H9 (cell line): ENCODE results near the gene RASGRF2. TPM values are rescaled to one million over a fixed set of nuclear protein-coding genes. Genes with fewer than 3 reads are reported as not detected.

Experiments used
- DNase-seq: peaks from one replicate; pipeline ENCODE4 v3.0.0-alpha.2; 2017
- H2AFZ ChIP-seq: one replicate; pipeline ENCODE4 v1.6.1; 2013; ENCODE audit warnings: mild to moderate bottlenecking, low read length, control low read depth, moderate library complexity
- H2AK5ac ChIP-seq: 2 replicates; pipeline ENCODE4 v1.6.1; 2013; ENCODE audit warnings: low read length, control low read depth, mixed read lengths; ENCODE audit not compliant: insufficient read length
- H2BK120ac ChIP-seq: one replicate; pipeline ENCODE4 v1.6.1; 2013; ENCODE audit warnings: low read depth, mild to moderate bottlenecking, low read length, control low read depth, inconsistent platforms; ENCODE audit not compliant: poor library complexity, severe bottlenecking
- H2BK12ac ChIP-seq: 2 replicates; pipeline ENCODE4 v1.6.1; 2013; ENCODE audit warnings: low read length, control low read depth, mixed read lengths, low read depth; ENCODE audit not compliant: insufficient read length
- H2BK15ac ChIP-seq: 2 replicates; pipeline ENCODE4 v1.6.1; 2013; ENCODE audit warnings: low read depth, low read length, control low read depth
- H2BK20ac ChIP-seq: one replicate; pipeline ENCODE4 v1.6.1; 2013; ENCODE audit warnings: low read depth, mild to moderate bottlenecking, low read length, control low read depth, inconsistent platforms; ENCODE audit not compliant: poor library complexity, severe bottlenecking
- H2BK5ac ChIP-seq: 2 replicates; pipeline ENCODE4 v1.6.1; 2013; ENCODE audit warnings: low read length, control low read depth, mixed read lengths; ENCODE audit not compliant: insufficient read length
- H3K14ac ChIP-seq: 2 replicates; pipeline ENCODE4 v1.6.1; 2013; ENCODE audit warnings: low read length, control low read depth; ENCODE audit not compliant: insufficient read depth
- H3K18ac ChIP-seq: 2 replicates; pipeline ENCODE4 v1.6.1; 2013; ENCODE audit warnings: low read depth, mild to moderate bottlenecking, mixed read lengths, low read length, control low read depth; ENCODE audit not compliant: insufficient read length
- H3K23ac ChIP-seq: 2 replicates; pipeline ENCODE4 v1.6.1; 2013; ENCODE audit warnings: low read length, control low read depth, mixed read lengths, low read depth; ENCODE audit not compliant: insufficient read length
- H3K23me2 ChIP-seq: 2 replicates; pipeline ENCODE4 v1.6.1; 2013; ENCODE audit warnings: low read depth, mild to moderate bottlenecking, mixed read lengths, low read length, control low read depth; ENCODE audit not compliant: insufficient read length, poor library complexity, severe bottlenecking
- H3K27ac ChIP-seq: 2 replicates; pipeline ENCODE4 v1.5.1; 2013; ENCODE audit warnings: low read length, control low read depth, mixed read lengths, low read depth; ENCODE audit not compliant: insufficient read length
- H3K27me3 ChIP-seq: 2 replicates; pipeline ENCODE4 v1.6.1; 2013; ENCODE audit warnings: low read length, control low read depth, inconsistent platforms; ENCODE audit not compliant: insufficient read depth
- H3K4ac ChIP-seq: 2 replicates; pipeline ENCODE4 v1.6.1; 2013; ENCODE audit warnings: low read depth, mild to moderate bottlenecking, control low read depth, inconsistent platforms, low read length, moderate library complexity
- H3K4me1 ChIP-seq: 2 replicates; pipeline ENCODE4 v1.6.1; 2013; ENCODE audit warnings: low read length, control low read depth, inconsistent platforms; ENCODE audit not compliant: insufficient read depth
- H3K4me2 ChIP-seq: 2 replicates; pipeline ENCODE4 v1.6.1; 2013; ENCODE audit warnings: low read length, control low read depth, mixed read lengths; ENCODE audit not compliant: insufficient read length, insufficient read depth
- H3K56ac ChIP-seq: 2 replicates; pipeline ENCODE4 v1.6.1; 2013; ENCODE audit warnings: low read depth, mild to moderate bottlenecking, mixed read lengths, low read length, control low read depth; ENCODE audit not compliant: insufficient read length
- H3K79me1 ChIP-seq: 2 replicates; pipeline ENCODE4 v1.6.1; 2013; ENCODE audit warnings: low read depth, mild to moderate bottlenecking, moderate library complexity, low read length, control low read depth, inconsistent platforms; ENCODE audit not compliant: insufficient read depth, poor library complexity, severe bottlenecking
- H3K79me2 ChIP-seq: 2 replicates; pipeline ENCODE4 v1.6.1; 2013; ENCODE audit warnings: low read length, control low read depth, inconsistent platforms; ENCODE audit not compliant: insufficient read depth
- H3K9ac ChIP-seq: 2 replicates; pipeline ENCODE4 v1.6.1; 2013; ENCODE audit warnings: low read length, control low read depth, mixed read lengths; ENCODE audit not compliant: insufficient read length; ENCODE audit errors: extremely low read depth
- H3K9me3 ChIP-seq: one replicate; pipeline ENCODE4 v1.6.1; 2013; ENCODE audit warnings: low read depth, low read length, inconsistent platforms; ENCODE audit not compliant: control insufficient read depth
- H3T11ph ChIP-seq: one replicate; pipeline ENCODE4 v1.6.1; 2013; ENCODE audit warnings: mild to moderate bottlenecking, low read length, control low read depth, inconsistent platforms
- H4K20me1 ChIP-seq: one replicate; pipeline ENCODE4 v1.6.1; 2013; ENCODE audit not compliant: control insufficient read depth, insufficient read length, insufficient read depth
- H4K5ac ChIP-seq: 2 replicates; pipeline ENCODE4 v1.6.1; 2013; ENCODE audit warnings: low read depth, mild to moderate bottlenecking, mixed read lengths, low read length, control low read depth; ENCODE audit not compliant: insufficient read length
- H4K8ac ChIP-seq: replicated peaks from 2 replicates; pipeline ENCODE4 v1.6.1; 2013; ENCODE audit warnings: low read length, control low read depth, mixed read lengths, low read depth; ENCODE audit not compliant: insufficient read length
- H4K91ac ChIP-seq: 2 replicates; pipeline ENCODE4 v1.6.1; 2013; ENCODE audit warnings: low read depth, mild to moderate bottlenecking, moderate library complexity, mixed read lengths, low read length, control low read depth; ENCODE audit not compliant: insufficient read length
- H3K27ac Mint-ChIP-seq, 3 experiments: 2 replicates in 2 of 3; 3 replicates in 1 of 3; pipeline ENCODE4 v1.8.0; 2020 to 2021; ENCODE audit warnings: mixed read lengths in 3 of 3, mild to moderate bottlenecking in 1 of 3, moderate library complexity in 1 of 3
- H3K27me3 Mint-ChIP-seq: 2 replicates; pipeline ENCODE4 v1.8.0; 2021; ENCODE audit warnings: low read depth, mild to moderate bottlenecking, moderate library complexity, mixed read lengths
- H3K36me3 Mint-ChIP-seq, 3 experiments: 2 replicates in 2 of 3; 3 replicates in 1 of 3; pipeline ENCODE4 v1.8.0; 2020 to 2021; ENCODE audit warnings: low read depth in 3 of 3, mixed read lengths in 3 of 3; ENCODE audit not compliant: insufficient read depth in 1 of 3
- H3K4me1 Mint-ChIP-seq, 2 experiments: 2 replicates each; pipeline ENCODE4 v1.8.0; 2020; ENCODE audit warnings: mixed read lengths in 2 of 2
- H3K4me3 Mint-ChIP-seq, 2 experiments: 2 replicates in 1 of 2; 3 replicates in 1 of 2; pipeline ENCODE4 v1.8.0; 2020 to 2021; ENCODE audit warnings: mild to moderate bottlenecking in 2 of 2, mixed read lengths in 2 of 2, moderate library complexity in 1 of 2
- H3K9me3 Mint-ChIP-seq, 2 experiments: 2 replicates in 1 of 2; 3 replicates in 1 of 2; pipeline ENCODE4 v1.8.0; 2020; ENCODE audit warnings: mild to moderate bottlenecking in 2 of 2, mixed read lengths in 2 of 2, moderate library complexity in 1 of 2
- CTCF ChIP-seq: fragments of 200-600 bp; sonication (generic); conservative IDR thresholded peaks from 3 replicates; pipeline ENCODE4 v1.8.0; 2021; ENCODE audit warnings: antibody characterized with exemption, mild to moderate bottlenecking
- WGBS: extraction: QIAGEN DNeasy Blood & Tissue Kit; methylation state at CpG from one replicate; pipeline ENCODE4 v1.1.7; 2013; ENCODE audit warnings: missing lambda C conversion rate, low lambda C conversion rate, mixed read lengths; ENCODE audit not compliant: insufficient read length; ENCODE audit errors: extremely low coverage; 5-methylcytosine and 5-hydroxymethylcytosine counted together
- total RNA-seq: library from RNA; stranded (reverse); gene quantifications from 2 replicates; pipeline ENCODE4 v1.2.1, GENCODE V29; 2021

RASGRF2 gene
- total RNA-seq, 1 experiment from 2014 or later, result 13.5 TPM

GRCh38 chr5:80959138-80959537, 1.0 kb upstream of the RASGRF2 start:
- H3K4me3 Mint-ChIP-seq, result peak overlapping the region; percentile 62 to 77

More at GRCh38 chr5:80959138-80959537, 1.0 kb upstream of the RASGRF2 start:
- no peak overlapping the region; a peak in 1 of 7 replicates for H3K27ac Mint-ChIP-seq
- no peaks in the 10 kb centered on the region for H3K79me1 ChIP-seq
- no peak overlapping the region for H4K91ac ChIP-seq
- peak overlapping the region; percentile 2 for H4K8ac ChIP-seq
- H3K4me2 ChIP-seq, result peak overlapping the region; percentile 73
- H2AK5ac ChIP-seq, result no peak overlapping the region
- no peak overlapping the region for H3K4ac ChIP-seq
- no peak overlapping the region for H3K56ac ChIP-seq
- no peak overlapping the region for H3K18ac ChIP-seq
- H3K27me3 ChIP-seq, result no peaks in the 10 kb centered on the region; the same call in 1 of the 2 replicates
- no peaks in the 10 kb centered on the region for H3K9me3 ChIP-seq
- no peak overlapping the region for H2BK12ac ChIP-seq
- H3K36me3 Mint-ChIP-seq, result peaks cover 0 to 4% (median 0%) of the 10 kb centered on the region in 3 experiments; a peak in 1 of 7 replicates
- H2BK120ac ChIP-seq, result no peak overlapping the region
- H2BK20ac ChIP-seq, result no peak overlapping the region
- no peak overlapping the region for H2BK15ac ChIP-seq
- H3K4me1 Mint-ChIP-seq, result peaks cover 65 to 71% of the 10 kb centered on the region in 2 experiments
- H3K4me1 ChIP-seq, result peaks cover 22% of the 10 kb centered on the region; the same call in 1 of the 2 replicates
- no peak for DNase-seq
- H2BK5ac ChIP-seq, result no peak overlapping the region
- no peak for TF ChIP-seq CTCF
- peaks cover 11% of the 10 kb centered on the region for H3K23me2 ChIP-seq
- no peak overlapping the region for H3T11ph ChIP-seq
- no peak overlapping the region for H4K5ac ChIP-seq
- peaks cover 10% of the 10 kb centered on the region; the same call in 1 of the 2 replicates for H3K79me2 ChIP-seq
- H3K27ac ChIP-seq, result peak overlapping the region; percentile 11
- H3K9me3 Mint-ChIP-seq, result peaks cover 3% of the 10 kb centered on the region in 2 experiments; a peak in 2 of 5 replicates
- no CpG with 5 or more reads among the region's 8 CpGs for WGBS
- H2AFZ ChIP-seq, result no peak overlapping the region
- H3K14ac ChIP-seq, result no peak overlapping the region
- no peak overlapping the region for H3K23ac ChIP-seq
- no peaks in the 10 kb centered on the region for H4K20me1 ChIP-seq
- peaks cover 23% of the 10 kb centered on the region for H3K27me3 Mint-ChIP-seq
- peak overlapping the region; percentile 59 for H3K9ac ChIP-seq
